NCI-H2029 (cell line): Measurements from ENCODE around the gene PAOX.

Experiments used
- DNase-seq: peaks from one replicate; lab custom pipeline; 2025; lab: John Stamatoyannopoulos, UW

Gene PAOX

DNA sequence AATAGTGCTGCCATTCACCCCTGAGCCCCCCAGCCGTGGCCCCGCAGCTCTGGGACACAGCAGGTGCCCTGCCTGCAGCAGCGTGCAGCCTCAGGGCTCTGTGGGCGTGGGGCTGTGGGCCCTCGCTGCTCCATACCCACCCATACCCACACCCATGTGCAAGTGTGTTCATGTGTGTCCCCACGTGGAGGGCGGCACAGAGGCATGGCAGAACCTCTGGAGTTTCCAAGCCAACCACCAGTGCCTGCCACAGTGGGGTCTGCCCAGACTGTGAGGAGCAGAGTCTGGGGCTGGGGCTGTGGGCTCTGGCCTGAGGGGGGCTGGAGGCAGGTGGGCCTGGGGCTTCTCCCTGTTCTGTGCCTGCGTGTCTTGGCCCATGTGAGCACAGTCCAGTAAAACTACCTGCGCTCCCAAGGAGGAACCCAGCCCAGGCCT, 29.5 kb upstream of the PAOX start:
- DNase-seq = no peak

DNA sequence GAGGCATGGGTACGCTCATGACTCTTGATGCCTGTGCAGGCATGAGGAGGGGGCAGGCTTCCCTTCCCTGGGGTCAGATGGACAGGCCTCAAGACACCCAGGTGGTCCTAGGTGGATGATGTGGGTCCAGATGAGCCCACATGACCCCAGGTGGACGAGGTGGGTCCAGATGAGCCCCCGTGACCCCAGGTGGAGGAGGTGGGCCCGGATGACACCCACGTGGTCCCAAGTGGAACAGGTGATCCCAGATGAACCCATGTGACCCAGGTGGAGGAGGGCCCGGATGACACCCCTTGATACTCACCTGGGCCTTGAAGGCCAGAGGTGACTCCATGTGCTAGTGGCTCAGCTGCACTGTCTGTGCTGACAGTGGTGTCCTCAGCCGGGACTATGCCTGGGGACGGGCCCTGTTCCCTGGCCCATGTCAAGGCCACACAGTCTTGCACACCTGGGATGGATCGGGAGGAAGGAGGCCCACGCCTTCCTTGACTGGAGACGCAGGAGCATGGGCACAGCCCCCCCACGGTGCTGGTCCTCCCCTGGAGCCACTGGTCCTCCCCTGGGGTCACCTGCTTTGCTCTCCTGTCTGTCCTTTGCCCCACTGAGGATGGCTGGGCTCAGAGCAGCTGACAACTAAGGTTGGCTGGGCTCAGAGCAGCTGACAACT, 28.6 kb upstream of the PAOX start:
- no peak for DNase-seq

DNA sequence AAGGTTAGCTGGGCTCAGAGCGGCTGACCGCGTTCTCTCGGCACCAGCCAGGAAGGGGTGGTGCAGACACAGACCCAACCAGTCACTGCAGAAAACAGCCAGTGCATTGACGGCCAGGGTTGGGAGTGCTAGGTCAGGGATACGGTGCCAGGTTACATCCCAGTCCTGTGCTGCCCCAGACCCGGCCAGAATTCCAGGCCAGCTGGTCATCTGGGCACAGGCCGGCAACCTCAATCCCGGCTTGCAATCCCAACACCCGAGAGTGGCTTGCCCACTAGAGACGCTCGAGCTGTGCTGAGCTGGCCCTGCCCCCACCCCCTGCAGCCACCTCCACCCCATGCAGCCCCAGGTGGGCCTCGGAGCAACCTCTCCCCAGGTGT, 28.1 kb upstream of the PAOX start:
- no peak for DNase-seq

DNA sequence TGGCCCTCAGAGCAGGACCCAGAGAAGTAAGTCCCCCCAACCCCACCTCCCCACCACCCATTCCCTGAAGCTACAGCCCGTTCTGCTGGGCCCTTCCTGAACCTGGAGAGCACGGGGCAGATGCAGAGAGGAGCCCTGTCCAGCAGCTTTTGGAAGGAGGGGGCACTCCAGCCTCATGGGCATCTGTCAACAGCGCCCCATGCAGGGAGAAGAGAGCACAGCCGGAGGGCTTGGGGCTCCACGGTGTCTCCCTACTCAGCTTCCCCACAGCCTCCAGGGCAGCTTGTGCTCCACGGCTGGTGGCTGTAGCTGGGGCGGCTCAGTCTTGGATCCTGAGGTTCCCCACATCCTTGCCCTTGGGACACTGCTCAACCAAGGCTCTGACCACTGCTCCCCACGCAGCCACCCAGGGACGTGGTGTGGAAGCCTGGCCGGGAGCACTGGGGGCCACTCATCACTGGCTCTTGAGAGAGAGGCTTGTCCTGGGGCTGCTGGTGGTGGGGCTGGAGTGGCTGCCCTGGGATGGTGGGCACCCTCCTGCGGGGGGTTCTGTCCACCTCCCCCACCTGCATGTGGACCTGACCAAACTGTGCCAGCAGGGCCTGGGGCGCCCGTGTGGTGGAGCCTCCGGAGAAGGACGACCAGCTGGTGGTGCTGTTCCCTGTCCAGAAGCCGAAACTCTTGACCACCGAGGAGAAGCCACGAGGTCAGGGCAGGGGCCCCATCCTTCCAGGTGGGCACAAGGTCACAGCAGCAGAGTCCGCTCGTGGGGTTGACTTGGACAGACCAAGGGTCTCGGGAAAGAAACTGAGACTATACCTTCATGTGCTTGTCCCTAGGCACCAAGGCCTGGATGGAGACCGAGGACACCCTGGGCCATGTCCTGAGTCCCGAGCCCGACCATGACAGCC, 27.4 kb upstream of the PAOX start:
- DNase-seq = no peak

DNA sequence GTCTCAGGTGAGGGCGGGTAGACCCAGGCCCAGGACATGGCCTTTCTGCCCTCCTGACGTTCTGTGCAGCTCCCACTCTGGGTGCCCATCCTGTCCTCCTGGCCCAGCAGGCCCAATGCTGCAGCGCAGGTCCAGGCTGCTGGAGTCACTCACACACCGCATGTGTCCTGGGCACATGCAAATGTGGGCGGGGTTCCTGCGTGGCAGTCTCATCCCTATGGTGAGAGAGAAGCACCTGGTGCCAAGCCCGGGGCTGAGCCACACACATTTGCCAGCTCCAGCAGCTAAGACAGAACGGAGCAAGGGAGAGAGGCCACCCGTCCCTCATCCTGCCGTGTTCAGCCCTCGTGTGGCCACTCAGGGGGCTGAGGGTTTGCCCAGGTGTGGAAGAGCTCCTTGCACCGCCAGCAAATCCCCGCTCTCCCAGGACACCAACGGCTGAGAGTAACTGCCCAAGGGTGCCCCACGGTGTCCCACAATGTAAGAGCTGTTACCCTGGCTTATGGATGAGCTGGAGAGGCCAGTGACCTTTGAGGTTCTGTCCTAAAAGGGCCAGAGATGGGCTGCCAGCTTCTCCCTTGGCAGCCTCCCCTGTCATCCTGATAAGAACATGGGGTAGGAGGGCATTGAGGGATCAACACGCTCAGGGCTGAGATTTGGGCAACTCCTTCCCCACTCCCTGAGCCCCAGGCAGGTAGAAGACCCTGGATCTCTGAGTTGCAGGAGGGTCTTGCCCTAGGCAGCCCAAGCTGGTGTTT, 25.7 kb upstream of the PAOX start:
- DNase-seq = no peak

DNA sequence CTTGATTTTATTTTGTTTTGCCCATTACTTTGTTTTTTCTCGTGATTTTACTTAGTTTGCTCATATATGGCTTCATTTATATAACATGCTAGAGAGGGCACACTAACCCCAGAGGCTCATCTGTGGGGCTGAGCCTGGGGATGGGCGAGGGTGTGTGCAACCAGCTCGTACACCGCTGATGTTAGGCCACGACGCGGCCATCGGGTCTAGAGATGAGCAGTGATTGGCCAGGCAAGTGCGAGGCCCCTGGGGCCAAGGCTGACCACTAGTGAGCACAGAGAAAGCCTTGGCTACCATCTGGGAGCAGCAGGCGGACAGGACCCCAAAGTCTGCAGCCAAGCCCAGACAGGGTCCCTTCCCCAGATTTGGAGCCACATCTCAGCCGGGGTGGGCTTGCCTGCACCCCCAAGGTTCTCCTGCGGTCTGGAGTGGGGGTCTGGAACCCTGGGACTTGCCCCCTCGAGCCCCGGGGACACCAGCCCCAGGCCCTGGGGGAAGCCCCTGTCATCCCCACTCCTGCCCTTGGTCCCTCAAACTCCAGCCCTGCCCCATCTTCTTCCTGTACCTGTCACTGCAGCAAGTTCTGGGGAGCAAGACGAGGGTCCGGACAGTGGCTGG, 25.0 kb upstream of the PAOX start:
- DNase-seq = no peak

DNA sequence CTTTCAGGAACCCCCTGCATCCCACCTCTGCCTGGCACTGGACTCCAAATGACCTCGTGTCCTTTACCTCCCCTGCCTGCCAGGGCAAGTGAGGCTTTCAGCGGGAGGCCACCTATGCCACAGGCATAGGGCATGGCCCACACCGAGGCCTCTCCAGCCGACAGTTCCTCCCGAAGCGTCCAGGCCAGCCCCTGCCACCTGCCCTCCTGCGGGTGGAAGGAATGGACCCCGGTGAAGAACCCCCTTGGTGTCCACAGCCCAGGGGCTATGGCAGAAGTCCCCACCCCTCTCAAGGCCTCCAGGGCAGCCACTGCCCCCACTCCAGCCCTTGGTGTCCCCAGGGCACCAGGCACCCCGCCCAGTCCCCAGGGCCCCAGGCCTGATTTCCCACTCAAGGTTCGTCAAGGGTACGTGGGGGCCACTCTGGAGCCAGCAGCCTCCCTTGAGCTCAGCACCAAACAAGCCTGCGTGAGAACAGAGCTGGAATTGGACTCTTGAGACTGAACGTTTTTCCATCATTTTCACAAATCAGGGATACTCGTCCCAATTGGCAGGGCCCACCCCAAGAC, 24.3 kb upstream of the PAOX start:
- DNase-seq = no peak

DNA sequence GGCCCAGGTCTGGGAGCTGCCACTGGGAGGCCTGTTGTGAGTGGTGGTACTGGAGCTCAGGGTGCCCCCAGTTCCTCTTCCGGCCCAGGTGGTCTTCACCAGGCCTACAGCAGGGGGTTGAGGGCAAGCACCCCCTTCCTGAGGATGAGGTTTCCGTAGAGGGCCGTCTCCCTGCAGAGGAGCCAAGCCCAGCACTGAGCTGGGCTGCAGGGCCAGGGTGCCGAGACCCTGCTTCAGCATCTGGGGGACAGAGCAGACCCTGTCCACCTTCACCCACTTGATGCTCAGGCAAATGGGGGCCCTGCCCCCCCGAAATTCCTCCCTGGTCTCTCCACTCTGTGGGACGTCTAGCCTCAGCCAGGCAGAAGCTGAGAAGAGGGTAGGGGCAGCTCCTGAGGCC, 23.8 kb upstream of the PAOX start:
- DNase-seq = no peak

DNA sequence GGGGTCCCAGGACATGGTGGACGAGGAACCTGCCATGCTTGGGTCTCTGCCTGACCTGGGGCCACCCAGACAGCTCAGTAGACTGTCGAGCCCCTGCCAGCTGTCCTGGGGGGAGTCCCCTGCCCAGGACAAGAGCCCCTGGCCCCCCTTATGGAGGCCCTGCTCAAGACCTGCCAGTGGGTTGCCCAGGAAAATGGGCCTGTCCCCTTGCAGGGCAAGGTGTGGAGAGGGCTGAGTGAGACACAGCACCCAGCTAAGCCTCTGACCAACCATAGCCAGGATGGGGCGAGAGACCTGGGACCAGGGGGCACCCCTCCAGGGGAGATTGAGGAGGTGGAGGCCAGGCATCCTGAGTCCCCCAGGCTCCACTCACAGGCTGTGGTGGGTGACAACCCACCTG, 23.1 kb upstream of the PAOX start:
- DNase-seq = no peak

DNA sequence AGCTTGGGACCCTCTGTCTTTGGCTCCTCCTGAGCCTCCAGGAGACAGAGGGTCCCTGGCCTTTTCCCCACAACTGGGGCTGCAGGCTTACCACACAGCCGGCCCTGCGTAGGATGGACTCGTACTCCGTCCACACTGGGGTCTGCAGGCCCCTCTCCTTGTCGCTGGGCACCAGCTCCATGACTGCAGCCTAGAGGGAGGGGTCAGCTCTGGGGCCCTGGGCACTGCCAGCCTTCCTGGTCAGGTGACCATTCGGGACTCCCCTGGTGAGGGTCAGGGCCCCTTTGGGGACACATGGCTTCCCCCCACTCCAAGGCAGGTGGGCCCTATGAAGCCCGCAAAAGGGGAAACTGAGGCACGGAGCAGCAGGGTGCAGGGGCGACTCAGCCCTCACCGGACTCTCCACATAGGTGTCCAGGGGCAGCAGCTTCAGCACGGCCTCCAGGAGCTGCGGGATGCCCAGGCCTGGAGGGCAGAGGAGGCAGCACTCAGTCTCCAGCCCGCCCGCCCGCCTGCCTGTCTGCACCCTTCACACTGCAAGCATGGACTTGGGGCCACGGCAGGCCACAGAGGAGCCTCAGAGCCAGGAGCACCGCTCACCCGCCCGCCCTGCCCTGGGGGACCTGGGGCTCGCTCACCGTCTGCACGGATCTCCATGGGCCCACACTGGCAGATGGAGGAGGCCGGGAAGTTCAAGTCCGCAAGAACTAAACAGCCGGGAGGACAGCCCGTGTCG, 22.3 kb upstream of the PAOX start:
- DNase-seq = no peak

DNA sequence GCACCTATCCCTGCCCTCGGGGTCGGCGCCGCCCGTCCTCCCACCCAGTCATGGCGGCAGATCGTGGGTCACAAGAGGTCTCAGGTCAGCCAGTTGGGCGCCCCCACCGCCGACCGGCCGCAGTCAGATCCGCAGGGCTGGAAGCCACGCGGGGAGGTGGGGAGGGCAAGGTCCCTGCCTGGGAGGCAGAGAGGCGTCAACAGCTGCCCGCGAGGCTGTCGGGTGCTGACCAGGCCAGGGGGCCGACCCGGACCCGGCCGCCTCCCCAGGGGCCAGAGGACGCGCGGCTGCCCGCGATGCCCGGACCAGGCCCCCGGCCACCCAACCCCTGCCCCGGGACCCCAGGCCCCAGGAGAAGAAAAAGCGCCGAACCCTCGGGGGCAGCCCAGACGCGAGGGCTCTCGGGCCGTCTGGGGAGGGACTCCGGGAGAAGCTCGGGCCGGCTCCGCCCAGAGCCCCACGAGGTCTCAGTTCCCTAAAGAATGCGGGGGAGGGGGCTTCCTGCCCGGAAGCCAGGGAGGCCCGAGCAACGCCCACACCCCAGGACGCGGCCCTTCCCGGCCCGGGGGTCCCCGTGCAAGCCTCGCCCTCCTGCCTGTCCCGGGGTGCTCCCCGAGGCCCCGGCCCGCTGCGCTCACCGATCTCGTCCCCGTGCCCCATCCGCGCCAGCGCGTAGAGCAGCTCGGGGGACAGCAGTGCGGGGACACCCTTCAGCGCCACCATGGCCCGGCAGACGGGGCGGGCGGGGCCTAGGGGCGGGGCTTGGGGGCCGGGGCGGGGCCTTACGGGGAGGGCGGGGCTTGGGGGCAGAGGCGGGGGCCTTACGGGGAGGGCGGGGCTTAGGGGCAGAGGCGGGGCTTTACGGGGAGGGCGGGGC, 21.5 kb upstream of the PAOX start, which contains the start of gene FUOM:
FUOM (minus strand) TSS at position 735 of the 877 bp plus-strand sequence; CDS start at position 723, 12 bp downstream.
- no peak for DNase-seq

DNA sequence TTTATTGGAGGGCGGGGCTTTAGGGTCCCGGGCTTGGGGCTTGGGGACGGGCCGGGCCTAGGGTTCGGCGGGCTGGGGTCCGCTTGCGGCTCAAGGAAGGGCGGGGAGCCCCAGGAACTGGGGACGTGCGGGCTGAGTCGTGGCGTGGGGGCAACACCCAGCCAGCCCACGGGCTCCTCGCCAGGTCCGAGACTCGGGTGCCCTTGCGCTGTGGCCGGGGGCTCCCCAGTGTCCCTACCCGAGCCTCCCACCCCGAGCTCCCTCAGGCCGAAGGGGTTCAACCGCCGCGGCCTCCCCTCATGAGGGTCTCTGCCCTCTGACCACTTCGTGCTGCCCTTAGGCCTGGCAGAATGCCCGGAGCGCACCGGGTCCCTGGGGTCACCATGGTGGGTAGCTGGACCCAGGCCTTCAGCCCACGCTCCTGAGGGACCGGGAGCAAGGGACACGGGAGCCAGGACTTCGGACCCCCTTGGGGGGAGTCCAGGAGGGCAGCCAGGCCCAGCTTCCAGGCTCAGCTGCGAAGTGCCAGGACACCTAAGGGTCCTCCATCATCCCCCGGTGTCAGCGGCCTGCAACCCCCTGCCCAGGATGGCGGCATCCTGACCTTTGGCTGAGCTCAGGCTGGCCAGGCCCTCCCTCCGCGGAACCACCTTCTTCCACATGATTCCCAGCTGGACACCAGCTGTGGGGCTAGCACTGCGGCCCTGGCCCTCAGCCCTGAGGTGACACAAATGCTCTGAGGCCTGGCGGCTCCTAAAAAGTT, 20.7 kb upstream of the PAOX start:
- DNase-seq = no peak

DNA sequence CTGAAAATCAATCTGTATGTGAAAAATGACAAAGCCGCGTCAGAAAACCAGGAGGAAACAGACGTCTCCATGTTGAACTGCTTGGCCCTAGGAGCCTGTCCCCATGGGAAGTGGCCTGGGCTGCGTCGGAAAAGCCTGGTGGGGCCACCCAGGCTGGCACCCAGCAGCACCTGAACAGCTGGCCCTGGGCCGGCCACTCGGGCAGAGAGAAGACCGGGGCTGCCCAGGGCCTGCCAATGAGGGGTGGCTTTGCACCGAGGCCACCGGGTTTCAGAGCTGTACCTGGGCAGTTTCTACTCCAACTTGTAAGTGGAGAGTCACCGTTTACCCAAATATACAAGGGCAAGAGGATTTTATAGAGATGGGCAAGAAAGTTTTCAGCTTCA, 20.1 kb upstream of the PAOX start:
- DNase-seq = no peak

DNA sequence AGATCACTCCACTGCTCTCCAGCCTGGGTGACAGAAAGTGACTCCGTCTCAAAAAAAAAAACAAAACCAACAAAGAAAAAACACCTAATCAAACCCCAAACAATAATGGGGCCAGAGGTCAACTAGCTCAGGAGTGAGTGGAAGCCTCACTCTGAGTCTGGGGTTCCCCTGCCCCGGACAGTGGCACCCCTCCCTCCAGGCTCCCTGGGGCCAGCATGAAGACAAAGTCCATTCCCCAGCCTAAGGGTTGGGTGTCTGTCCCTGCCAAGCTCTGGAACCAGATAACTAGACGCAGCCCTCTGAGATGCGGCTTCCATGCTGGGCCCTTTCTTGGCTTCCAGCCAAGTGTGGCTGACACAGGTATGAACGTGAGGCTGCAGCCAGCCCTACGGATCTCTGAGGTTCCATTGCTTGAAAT, 19.5 kb upstream of the PAOX start:
- no peak for DNase-seq

DNA sequence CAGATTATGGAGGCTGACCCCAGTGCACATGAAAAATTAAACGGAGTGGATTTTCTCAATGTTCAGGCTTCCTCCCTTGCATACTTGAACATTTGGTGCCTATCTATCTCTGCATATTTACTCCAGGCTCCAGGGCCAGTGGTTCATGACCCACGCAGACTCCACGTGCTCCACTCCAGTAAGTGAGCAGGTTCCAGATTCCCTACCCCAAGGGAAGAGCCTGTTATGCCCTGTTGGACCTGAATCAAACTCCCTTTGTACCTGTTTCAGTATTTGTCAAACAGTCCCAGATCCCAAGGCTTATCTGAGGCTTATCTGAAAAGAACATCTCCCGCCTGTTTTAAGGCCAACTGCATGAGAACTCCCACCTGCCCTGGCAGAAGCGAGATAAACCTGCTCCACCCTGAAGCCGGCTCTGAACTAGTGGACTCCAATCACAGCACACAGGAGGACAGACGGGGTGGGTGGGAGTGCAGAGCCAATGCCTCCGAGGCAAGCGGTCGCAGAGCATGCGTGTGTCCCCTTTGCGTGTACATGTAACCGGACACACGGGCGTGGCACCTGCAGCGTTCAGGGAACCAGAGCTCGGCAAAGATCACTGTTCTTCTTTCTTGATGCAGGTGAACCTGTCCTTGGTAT, 19.0 kb upstream of the PAOX start:
- DNase-seq = no peak

DNA sequence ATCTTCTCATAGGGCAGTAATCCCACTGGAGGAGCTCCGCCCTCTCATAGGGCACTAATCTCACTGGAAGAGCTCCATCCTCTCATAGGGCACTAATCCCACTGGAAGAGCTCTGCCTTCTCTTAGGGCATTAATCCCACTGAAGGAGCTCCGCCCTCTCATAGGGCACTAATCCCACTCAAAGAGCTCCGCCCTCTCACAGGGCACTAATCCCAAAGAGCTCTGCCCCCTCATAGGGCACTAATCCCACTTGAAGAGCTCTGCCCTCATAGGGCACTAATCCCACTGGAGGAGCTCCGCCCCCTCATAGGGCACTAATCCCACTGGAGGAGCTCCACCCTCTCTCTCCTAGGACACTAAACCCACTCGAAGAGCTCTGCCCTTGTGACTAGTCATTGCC, 17.8 kb upstream of the PAOX start:
- DNase-seq = no peak

DNA sequence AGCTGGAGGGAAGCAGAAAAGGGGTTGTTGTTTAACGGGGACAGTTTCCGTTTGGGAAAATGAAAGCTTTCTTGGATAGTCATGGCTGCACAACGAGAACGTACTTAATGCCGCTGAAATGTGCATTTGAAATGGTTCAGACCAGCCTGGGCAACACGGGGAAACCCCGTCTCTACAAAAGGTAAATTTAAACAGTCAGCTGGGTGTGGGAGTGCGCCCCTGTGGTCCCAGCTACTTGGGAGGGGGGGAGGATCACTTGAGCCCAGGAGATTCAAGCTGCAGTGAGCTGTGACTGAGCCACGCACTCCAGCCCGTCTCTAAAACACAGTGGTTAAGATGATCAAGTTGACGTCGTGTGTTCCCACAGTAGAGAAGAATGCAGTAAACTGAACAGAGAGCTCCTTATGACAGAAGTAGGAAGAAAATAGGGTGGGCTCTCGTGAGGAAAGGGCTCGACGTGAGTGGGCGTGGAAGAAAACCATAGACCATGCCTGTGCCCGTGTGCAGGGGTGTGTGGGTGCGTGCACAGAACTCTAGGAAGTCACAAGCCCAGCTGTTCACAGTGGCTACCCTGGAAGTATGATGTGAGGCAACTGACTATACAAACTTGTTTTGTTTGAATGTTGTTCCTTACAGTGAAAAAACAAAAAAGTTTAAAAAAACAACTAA, 17.2 kb upstream of the PAOX start:
- DNase-seq = no peak

DNA sequence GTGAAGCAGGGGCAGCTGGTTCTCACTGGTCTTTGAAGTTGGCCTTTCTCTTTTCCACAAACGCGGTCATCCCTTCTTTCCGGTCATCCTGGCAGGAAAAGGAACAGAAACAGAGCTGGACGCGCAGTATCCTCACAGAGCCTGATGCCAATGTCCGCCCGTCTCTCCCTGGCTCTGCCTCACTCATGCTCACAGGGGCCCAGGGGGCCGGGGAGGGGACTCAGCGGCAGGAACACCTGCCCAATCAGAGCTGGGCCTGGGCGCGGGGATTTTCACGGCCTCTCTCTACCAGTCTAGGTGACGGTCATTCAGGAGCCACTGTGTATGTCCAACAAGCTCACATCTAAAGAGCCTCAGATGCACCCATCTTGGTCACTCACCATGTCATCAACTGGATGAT, 16.2 kb upstream of the PAOX start:
- DNase-seq = no peak
